CD4-positive, alpha-beta T cell treated with Interleukin-17A for 1 hour (primary cell): ENCODE measurements around the gene POP7.
A peak's percentile ranks its signal among the peaks of the same experiment; 100 is the strongest.

ENCODE experiments used
- DNase-seq: peaks from one replicate; pipeline ENCODE4 v3.0.0-alpha.2; 2020

POP7 gene

DNA sequence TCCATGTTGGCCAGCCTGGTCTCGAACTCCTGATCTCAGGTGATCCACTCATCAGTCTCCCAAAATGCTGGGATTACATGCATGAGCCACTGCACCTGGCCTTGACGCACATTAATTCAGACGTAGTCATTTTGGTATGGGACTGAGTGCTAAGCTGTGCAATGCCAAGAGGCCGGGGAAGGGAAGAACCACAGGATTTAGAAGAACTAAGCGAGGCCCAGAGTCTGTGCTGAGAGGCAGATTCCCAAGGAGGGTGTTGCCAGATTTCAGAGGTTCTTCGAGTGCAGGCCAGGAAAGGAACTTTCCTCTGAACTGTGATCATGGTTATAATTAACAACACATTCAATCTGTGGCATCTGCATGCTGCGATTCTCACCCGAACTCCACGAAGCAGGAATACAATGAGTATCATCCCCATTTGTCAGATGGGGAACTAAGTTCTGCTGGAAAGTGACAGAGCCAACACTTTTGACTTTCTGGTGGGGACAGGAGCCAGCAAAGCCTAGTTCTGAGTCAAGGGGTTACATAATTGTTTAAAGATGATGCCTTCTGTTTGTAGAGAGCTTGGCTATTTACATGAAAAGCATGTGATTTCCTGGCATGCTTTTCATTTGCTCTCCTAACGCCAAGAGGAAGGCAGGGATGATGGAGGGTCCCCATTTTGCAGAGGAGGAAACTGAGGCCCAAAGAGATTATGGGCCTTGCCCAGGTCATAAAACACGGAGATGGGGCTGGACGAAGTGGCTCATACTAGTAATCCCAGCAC, 21.3 kb downstream of the POP7 start:
- DNase-seq: no peak

DNA sequence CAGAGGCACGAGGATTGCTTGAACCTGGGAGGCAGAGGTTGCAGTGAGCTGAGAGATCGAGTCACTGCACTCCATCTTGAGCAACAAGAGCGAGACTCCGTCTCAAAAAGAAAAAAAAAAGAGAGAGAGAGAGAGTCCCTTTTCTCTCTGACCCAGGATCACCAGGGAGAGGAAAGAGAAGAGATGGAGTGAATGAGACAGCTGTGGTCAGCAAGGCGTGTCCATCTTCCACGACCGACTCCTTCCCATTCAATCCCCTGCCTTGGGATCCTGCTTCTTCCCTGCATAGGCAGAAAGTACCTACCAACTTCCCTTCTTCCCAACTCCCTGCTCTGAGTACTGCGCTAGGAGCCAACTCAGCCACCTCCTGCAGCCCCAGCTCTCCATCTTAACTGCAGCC, 22.3 kb downstream of the POP7 start:
- no peak for DNase-seq

DNA sequence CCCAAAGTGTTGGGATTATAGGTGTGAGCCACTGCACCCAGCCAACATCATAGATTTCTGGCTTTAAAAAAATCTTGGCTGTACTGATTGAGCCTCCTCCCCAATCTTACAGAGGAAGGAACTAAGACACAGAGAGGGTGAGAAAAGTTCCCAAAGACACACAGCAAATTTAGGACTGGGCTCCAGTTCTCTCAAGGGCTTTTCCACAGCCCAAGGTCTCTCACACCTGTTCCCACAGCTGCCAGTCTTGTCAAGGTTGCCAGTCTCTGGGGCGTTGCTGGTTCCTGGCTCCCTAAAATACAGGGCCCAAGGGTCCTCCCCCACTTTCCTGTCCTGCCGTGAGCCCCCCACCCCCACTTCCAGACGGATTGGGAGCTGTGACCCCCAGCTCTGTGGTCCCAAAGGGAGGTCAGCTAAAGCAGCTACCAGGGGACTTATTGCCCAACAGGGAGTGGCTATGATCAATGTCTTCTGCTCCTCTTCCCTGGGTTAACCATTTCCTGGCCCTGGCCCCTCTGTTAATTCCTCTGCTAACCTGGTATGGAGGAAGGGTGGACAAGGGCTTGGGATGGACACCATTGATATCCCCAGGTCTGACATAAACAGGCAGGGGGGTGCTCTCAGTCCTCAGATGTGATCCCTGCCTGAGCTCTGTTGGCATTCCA, 24.3 kb downstream of the POP7 start:
- DNase-seq: no peak

GRCh38 chr7:100731937-100732636, 26.2 kb downstream of the POP7 start:
- DNase-seq: no peak

GRCh38 chr7:100735730-100736129, 29.8 kb downstream of the POP7 start:
- no peak for DNase-seq

DNA sequence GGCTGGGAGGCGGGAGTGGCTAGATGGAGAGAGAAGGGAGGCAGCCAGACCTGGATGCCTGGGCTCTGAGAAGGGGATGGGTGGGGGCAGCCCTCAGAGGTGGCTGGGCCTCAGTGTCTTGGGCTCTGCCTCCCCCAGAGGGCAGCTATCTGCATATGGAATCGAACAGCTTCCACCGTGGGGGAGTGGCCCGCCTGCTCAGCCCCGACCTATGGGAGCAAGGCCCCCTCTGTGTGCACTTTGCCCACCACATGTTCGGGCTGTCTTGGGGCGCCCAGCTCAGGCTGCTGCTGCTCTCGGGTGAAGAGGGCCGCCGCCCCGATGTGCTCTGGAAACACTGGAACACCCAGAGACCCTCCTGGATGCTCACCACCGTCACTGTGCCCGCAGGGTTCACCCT, 30.8 kb downstream of the POP7 start:
- no peak for DNase-seq

DNA sequence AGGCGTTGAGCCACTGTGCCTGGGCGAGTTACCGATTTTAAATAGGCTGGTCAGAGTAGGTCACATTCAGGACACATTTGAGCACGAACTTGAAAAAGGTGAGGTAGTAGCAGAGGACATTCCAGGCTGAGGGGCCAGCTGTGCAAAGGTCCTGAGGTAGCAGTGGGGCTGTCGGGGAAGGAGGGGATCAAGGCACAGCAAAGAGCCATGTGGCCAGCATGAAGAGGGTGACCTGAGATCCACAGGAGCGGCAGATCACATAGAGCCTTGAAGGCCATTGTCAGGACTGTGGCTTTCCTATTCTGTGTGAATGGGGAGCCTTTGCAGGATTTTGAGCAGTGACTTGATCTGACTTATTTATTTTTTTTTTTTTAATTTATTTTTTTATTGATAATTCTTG, 34.0 kb downstream of the POP7 start:
- no peak for DNase-seq

DNA sequence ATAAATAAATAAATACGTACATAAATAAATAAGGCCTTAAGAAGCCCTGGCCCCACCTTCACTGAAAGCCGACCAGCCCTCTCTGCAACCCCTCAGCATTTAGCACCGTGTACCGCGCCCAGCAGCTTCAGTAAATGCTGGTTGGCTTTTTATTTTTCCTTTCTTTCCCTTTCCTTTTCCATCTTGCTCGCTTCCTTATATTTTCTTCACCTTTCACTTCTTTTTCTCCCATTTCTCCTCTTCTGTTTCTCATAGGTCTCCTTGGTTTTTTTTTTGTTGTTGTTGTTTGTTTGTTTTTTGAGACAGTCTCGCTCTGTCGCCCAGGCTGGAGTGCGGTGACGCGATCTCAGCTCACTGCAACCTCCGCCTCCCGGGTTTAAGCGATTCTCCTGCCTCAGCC, 38.7 kb downstream of the POP7 start:
- DNase-seq: no peak

DNA sequence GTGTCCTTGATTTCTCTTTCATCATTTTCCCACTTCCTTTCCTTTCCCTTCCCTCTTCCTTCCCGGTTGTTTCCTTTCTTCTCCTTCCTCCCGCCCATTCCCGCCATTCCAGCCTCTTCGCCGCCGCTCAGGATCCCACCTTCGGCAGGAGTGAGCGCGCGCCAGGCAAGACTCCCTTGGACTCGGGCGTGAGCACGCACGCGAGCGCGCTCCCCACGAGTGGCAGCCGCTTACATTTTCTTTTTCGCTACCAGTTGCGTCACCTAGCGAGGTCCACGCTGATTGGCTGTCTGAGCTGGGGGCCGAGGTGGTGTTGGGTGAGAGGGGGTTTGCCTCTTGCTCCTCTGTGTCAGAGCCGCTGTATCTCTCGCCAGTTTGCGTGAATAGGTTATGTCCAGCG, 39.3 kb downstream of the POP7 start:
- DNase-seq: peak; percentile 52

DNA sequence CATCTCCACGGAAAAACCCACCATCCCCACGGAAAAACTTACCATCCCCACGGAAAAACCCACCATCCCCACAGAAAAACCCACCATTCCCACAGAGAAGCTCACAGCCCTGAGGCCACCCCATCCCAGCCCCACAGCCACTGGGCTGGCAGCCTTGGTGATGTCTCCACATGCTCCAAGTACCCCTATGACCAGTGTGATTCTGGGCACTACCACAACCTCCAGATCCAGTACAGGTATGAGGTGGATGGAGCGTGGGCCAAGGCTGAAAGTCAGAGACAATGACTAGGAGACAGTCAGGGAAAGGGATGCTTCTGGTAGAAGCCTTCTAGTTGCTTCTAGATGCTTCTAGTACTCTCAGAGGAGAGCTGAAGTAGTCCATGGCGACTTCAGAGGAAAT, 47.1 kb downstream of the POP7 start:
- no peak for DNase-seq

GRCh38 chr7:100753750-100754149, 47.8 kb downstream of the POP7 start:
- no peak for DNase-seq
